HCT116 (cell line): ENCODE data around the gene NNAT. TPM values are rescaled to one million over a fixed set of nuclear protein-coding genes. Genes with fewer than 3 reads are reported as not detected.

Experiments
- ATAC-seq: fragments of 200-7000 bp; cut with Tn5 transposase; 2 replicates; pipeline ENCODE4 v1.9.1; 2020; ENCODE audit warnings: mild to moderate bottlenecking, moderate library complexity
- BruUV-seq: library from RNA; stranded (reverse); fragments of 400-500 nt; replicated peaks from 2 replicates; lab custom pipeline; 2021; lab: Mats Ljungman, UMichigan
- CTCF ChIA-PET: fragments of 300-600 bp; sonication (Branson Sonifier 250); formaldehyde crosslinking; loops from one replicate; lab custom pipeline; 2021; ENCODE audit warnings: antibody characterized with exemption; lab: Charles Lee
- POLR2A ChIA-PET: fragments of 300-600, 350-600 bp; sonication (Branson Sonifier 250); formaldehyde crosslinking; loops from one replicate; lab custom pipeline; 2021; ENCODE audit warnings: antibody characterized with exemption; lab: Charles Lee
- RAD21 ChIA-PET, 2 experiments: fragments of 300-600 bp; sonication (Branson Sonifier 250); formaldehyde crosslinking; loops; one replicate each; lab custom pipeline; 2023; ENCODE audit warnings: low total read pairs in 2 of 2; ENCODE audit not compliant: uncharacterized antibody in 2 of 2, unreplicated experiment in 2 of 2, low non-redundant PET in 1 of 2; lab: Charles Lee
- DNase-seq: peaks from one replicate; pipeline ENCODE4 v3.0.0-alpha.2; 2010; ENCODE audit warnings: low read depth, low spot score
- H2AFZ ChIP-seq: fragments of 200-600 bp; shearing (Covaris generic), sonication (generic); 2 replicates; pipeline ENCODE4 v1.6.1; 2017; ENCODE audit warnings: low read depth, mixed run types, mixed read lengths, antibody characterized with exemption, low read length; ENCODE audit not compliant: poor library complexity, severe bottlenecking
- H3K27ac ChIP-seq: 2 replicates; pipeline ENCODE4 v1.5.1; 2012; ENCODE audit warnings: low read depth, low read length
- H3K27me3 ChIP-seq: fragments of 200-600 bp; sonication (generic); 2 replicates; pipeline ENCODE4 v1.6.1; 2016; ENCODE audit warnings: mixed run types, low read length, mixed read lengths; ENCODE audit not compliant: insufficient read depth
- H3K36me3 ChIP-seq, 2 experiments: fragments of 200-500 bp in 1 of 2; fragments of 200-600 bp in 1 of 2; sonication (Bioruptor generic) in 1 of 2; sonication (generic) in 1 of 2; 2 replicates each; pipeline versions ENCODE4 v1.5.1 to v1.6.1; 2014 to 2016; ENCODE audit warnings: low read length in 2 of 2, inconsistent platforms in 1 of 2, mixed read lengths in 1 of 2, mixed run types in 1 of 2; ENCODE audit not compliant: insufficient read depth in 2 of 2, control insufficient read depth in 1 of 2
- H3K4me1 ChIP-seq, 2 experiments: fragments of 200-600 bp in 1 of 2; sonication (generic) in 1 of 2; 2 replicates each; pipeline versions ENCODE4 v1.5.1 to v1.6.1; 2012 to 2017; ENCODE audit warnings: low read length in 2 of 2, inconsistent platforms in 1 of 2, mild to moderate bottlenecking in 1 of 2, mixed read lengths in 1 of 2, mixed run types in 1 of 2, moderate library complexity in 1 of 2; ENCODE audit not compliant: insufficient read depth in 2 of 2, control insufficient read depth in 1 of 2
- H3K4me2 ChIP-seq: fragments of 200-600 bp; sonication (generic); 2 replicates; pipeline ENCODE4 v1.6.1; 2017; ENCODE audit warnings: mixed run types, low read length, mixed read lengths
- H3K4me3 ChIP-seq, 2 experiments: fragments of 200-600 bp in 1 of 2; sonication (generic) in 1 of 2; replicated peaks in 1 of 2; 2 replicates each; pipeline ENCODE4 v1.5.1; 2011 to 2016; ENCODE audit warnings: low read length in 2 of 2, control low read depth in 1 of 2, low read depth in 1 of 2, mild to moderate bottlenecking in 1 of 2, mixed read lengths in 1 of 2, mixed run types in 1 of 2
- H3K79me2 ChIP-seq: fragments of 200-600 bp; sonication (generic); 2 replicates; pipeline ENCODE4 v1.6.1; 2017; ENCODE audit warnings: mild to moderate bottlenecking, mixed run types, low read length, moderate library complexity, mixed read lengths; ENCODE audit not compliant: insufficient read depth
- H3K9ac ChIP-seq: fragments of 200-600 bp; sonication (generic); 2 replicates; pipeline ENCODE4 v1.6.1; 2016; ENCODE audit warnings: low read length, mixed read lengths
- H3K9me2 ChIP-seq: fragments of 200-600 bp; sonication (generic), shearing (Covaris generic); 2 replicates; pipeline ENCODE4 v1.6.1; 2017; ENCODE audit warnings: mixed run types, mild to moderate bottlenecking, moderate library complexity; ENCODE audit not compliant: insufficient read depth
- H3K9me3 ChIP-seq, 2 experiments: fragments of 200-500 bp in 1 of 2; fragments of 200-600 bp in 1 of 2; sonication (Bioruptor generic) in 1 of 2; sonication (generic) in 1 of 2; 2 replicates each; pipeline ENCODE4 v1.6.1; 2014 to 2017; ENCODE audit warnings: low read length in 2 of 2, mixed read lengths in 2 of 2, inconsistent platforms in 1 of 2, low read depth in 1 of 2, mild to moderate bottlenecking in 1 of 2, mixed run types in 1 of 2, moderate library complexity in 1 of 2; ENCODE audit not compliant: control insufficient read depth in 1 of 2, insufficient read depth in 1 of 2
- H4K20me1 ChIP-seq: fragments of 200-600 bp; sonication (generic), shearing (Covaris generic); 2 replicates; pipeline ENCODE4 v1.6.1; 2017; ENCODE audit warnings: mixed run types, mild to moderate bottlenecking, moderate library complexity; ENCODE audit not compliant: insufficient read depth
- ATF3 ChIP-seq: IDR thresholded peaks from 2 replicates; pipeline ENCODE4 v1.6.1; 2012
- CEBPB ChIP-seq: IDR thresholded peaks from 2 replicates; pipeline ENCODE4 v1.6.1; 2012; ENCODE audit warnings: low read depth
- ELF1 ChIP-seq: IDR thresholded peaks from 2 replicates; pipeline ENCODE4 v1.6.1; 2012; ENCODE audit warnings: low read depth, borderline replicate concordance
- EZH2phosphoT487 ChIP-seq: fragments of 200-600 bp; IDR thresholded peaks from 2 replicates; pipeline ENCODE4 v1.6.1; 2018; ENCODE audit warnings: antibody characterized with exemption, borderline replicate concordance
- FOSL1 ChIP-seq: IDR thresholded peaks from 2 replicates; pipeline ENCODE4 v1.6.1; 2012; ENCODE audit warnings: low read depth
- MAX ChIP-seq: IDR thresholded peaks from 2 replicates; pipeline ENCODE4 v1.6.1; 2012
- REST ChIP-seq: IDR thresholded peaks from 2 replicates; pipeline ENCODE4 v1.6.1; 2012; ENCODE audit warnings: low read depth
- SIN3A ChIP-seq: IDR thresholded peaks from 2 replicates; pipeline ENCODE4 v1.6.1; 2012; ENCODE audit warnings: low read depth
- SP1 ChIP-seq: IDR thresholded peaks from 2 replicates; pipeline ENCODE4 v1.6.1; 2012; ENCODE audit warnings: low read depth
- SRF ChIP-seq: IDR thresholded peaks from 2 replicates; pipeline ENCODE4 v1.6.1; 2012; ENCODE audit warnings: low read depth
- YY1 ChIP-seq: IDR thresholded peaks from 2 replicates; pipeline ENCODE4 v1.6.1; 2011; ENCODE audit warnings: low read length, low read depth, moderate library complexity, mild to moderate bottlenecking; ENCODE audit not compliant: insufficient replicate concordance; ENCODE audit errors: extremely low read depth
- ZBTB33 ChIP-seq: IDR thresholded peaks from 2 replicates; pipeline ENCODE4 v1.6.1; 2011; ENCODE audit warnings: mild to moderate bottlenecking, low read length, moderate library complexity; ENCODE audit not compliant: insufficient replicate concordance; ENCODE audit errors: extremely low read depth
- ZNF274 ChIP-seq: fragments of 200-500 bp; sonication (Bioruptor generic); IDR thresholded peaks from 2 replicates; pipeline ENCODE4 v1.6.1; 2014; ENCODE audit warnings: mild to moderate bottlenecking, low read depth, low read length, inconsistent platforms
- intact Hi-C: fragments of 100-400 bp; cut with micrococcal nuclease; formaldehyde crosslinking; loops from 2 replicates; pipeline ENCODE4 v1.10.0; 2022
- total RNA-seq: library from RNA; stranded (reverse); gene quantifications from one replicate; pipeline ENCODE4 v1.2.1, GENCODE V29; 2021; ENCODE audit not compliant: unreplicated experiment

NNAT gene
- total RNA-seq, 1 experiment from 2014 or later: not detected

GRCh38 chr20:37502654-37503053 lies 18.4 kb upstream of the NNAT start (continued):
- TF ChIP-seq ZBTB33: no peak
- no peak for TF ChIP-seq MAX

GRCh38 chr20:37503256-37503927 lies 17.7 kb upstream of the NNAT start:
- DNase-seq: no peak
- Histone ChIP-seq H3K36me3 (no peaks in the 10 kb centered on the region), H3K4me2 (no peak overlapping the region), H2AFZ (no peak overlapping the region), H3K9me2 (no peaks in the 10 kb centered on the region), H3K27ac (no peak overlapping the region), H3K9me3 (no peaks in the 10 kb centered on the region), H3K79me2 (no peaks in the 10 kb centered on the region), H3K9ac (no peak overlapping the region), H3K4me1 (peaks cover 0 to 5% of the 10 kb centered on the region in 2 experiments; a peak in 1 of 4 replicates), H3K27me3 (no peaks in the 10 kb centered on the region), H4K20me1 (no peaks in the 10 kb centered on the region), H3K4me3 (no peak overlapping the region)
- RAD21 ChIA-PET: no interaction called here
- intact Hi-C loops: no loop called here
- TF ChIP-seq SRF (no peak), ZNF274 (no peak), ZBTB33 (no peak), SIN3A (no peak), EZH2phosphoT487 (no peak), CEBPB (no peak), SP1 (no peak), ELF1 (no peak), REST (no peak), YY1 (no peak), FOSL1 (no peak), ATF3 (no peak)
- CTCF ChIA-PET: no interaction called here
- ATAC-seq: no peak
- POLR2A ChIA-PET: no interaction called here
- no TSS peak for BruUV-seq
